ENCODE data around the gene POP7. TPM values are rescaled to one million over a fixed set of nuclear protein-coding genes. Genes with fewer than 3 reads are reported as not detected.

POP7 gene
- total and polyA plus RNA-seq, 2 donors (not counting 1 experiment from before 2014, with no cell fraction given), result 14.4 to 15.2 TPM

GRCh38 chr7:100752994-100753393 lies 47.1 kb downstream of the POP7 start:
- Histone ChIP-seq H3K27me3 (replicated peaks in 1 of 4; ENCODE audit: control extremely low read depth in 1 of 4, control insufficient read depth in 3 of 4, insufficient read depth in 4 of 4, low read length in 3 of 4) (peaks cover 0 to 17% (median 3%) of the 10 kb centered on the region in 4 experiments), H3K9me3 (ENCODE audit: control extremely low read depth in 1 of 3, control insufficient read depth in 2 of 3, insufficient read depth in 1 of 3, low read length in 2 of 3) (peaks cover 0 to 3% (median 0%) of the 10 kb centered on the region in 3 donors), H3K36me3 (replicated peaks in 1 of 2; ENCODE audit: control extremely low read depth in 1 of 2, control insufficient read depth in 1 of 2, extremely low read depth in 1 of 2, insufficient read depth in 2 of 2, low read length in 1 of 2) (no peaks in the 10 kb centered on the region), H4K20me1 (ENCODE audit: control insufficient read depth, insufficient read depth, low read length, poor library complexity, severe bottlenecking) (no peaks in the 10 kb centered on the region), H3K4me2 (replicated peaks; ENCODE audit: low read depth, low read length, poor library complexity, severe bottlenecking) (no peak overlapping the region), H2AFZ (ENCODE audit: insufficient read depth, low read depth, low read length, poor library complexity, severe bottlenecking) (no peak overlapping the region), H3K9ac (ENCODE audit: low read length) (no peak overlapping the region), H3K27ac (ENCODE audit: low read length in 2 of 2) (no peak overlapping the region), H3K79me2 (ENCODE audit: control insufficient read depth, insufficient read depth, low read length) (no peaks in the 10 kb centered on the region), H3K4me1 (ENCODE audit: control insufficient read depth in 2 of 2, insufficient read depth in 2 of 2, low read length in 2 of 2) (no peaks in the 10 kb centered on the region), H3K4me3 (ENCODE audit: control extremely low read depth in 1 of 5, extremely low read depth in 1 of 5, insufficient read depth in 1 of 5, low read depth in 2 of 5, low read length in 4 of 5) (no peak overlapping the region)
- POLR2A ChIA-PET, result no interaction called here
- TF ChIP-seq EZH2 (IDR thresholded peaks at IDR 0.05; ENCODE audit: borderline replicate concordance, insufficient read depth, low read depth, low read length, poor library complexity, severe bottlenecking), result no peak
- TF ChIP-seq CTCF (IDR thresholded peaks at IDR 0.05), result no peak
- WGBS (ENCODE audit: insufficient coverage), result 85% methylated on average over 5 of the region's 5 CpGs
- Mint-ChIP-seq H3K27me3 (peaks cover 22% of the 10 kb centered on the region), H3K4me3 (no peak overlapping the region), H3K27ac (no peak overlapping the region), H3K4me1 (no peaks in the 10 kb centered on the region), H3K9me3 (ENCODE audit: insufficient read depth) (no peaks in the 10 kb centered on the region)
- intact Hi-C loops (cut with micrococcal nuclease), result no loop called here
- DNase-seq, result no peak
- CTCF ChIA-PET, result no interaction called here
- ATAC-seq (ENCODE audit: low read depth), result no peak

GRCh38 chr7:100753750-100754149 lies 47.8 kb downstream of the POP7 start:
- no peak overlapping the region for H3K27ac Mint-ChIP-seq
- H4K20me1 ChIP-seq (ENCODE audit: control insufficient read depth, insufficient read depth, low read length, poor library complexity, severe bottlenecking), result no peaks in the 10 kb centered on the region
- no peaks in the 10 kb centered on the region for H3K36me3 ChIP-seq (replicated peaks in 1 of 2; ENCODE audit: control extremely low read depth in 1 of 2, control insufficient read depth in 1 of 2, extremely low read depth in 1 of 2, insufficient read depth in 2 of 2, low read length in 1 of 2)
- H3K27ac ChIP-seq (ENCODE audit: low read length in 2 of 2), result no peak overlapping the region
- CTCF ChIA-PET, result interaction anchor here (0.6 kb wide), 1 partner anchor 81 kb away, joined by 3 read pairs; no protein-coding TSS in a partner anchor
- TF ChIP-seq EZH2 (IDR thresholded peaks at IDR 0.05; ENCODE audit: borderline replicate concordance, insufficient read depth, low read depth, low read length, poor library complexity, severe bottlenecking) (no peak), CTCF (IDR thresholded peaks at IDR 0.05) (no peak)
- no peak overlapping the region for H3K4me3 Mint-ChIP-seq
- POLR2A ChIA-PET, result no interaction called here
- peaks cover 19% of the 10 kb centered on the region for H3K27me3 Mint-ChIP-seq
- ATAC-seq (ENCODE audit: low read depth), result no peak
- H3K4me2 ChIP-seq (replicated peaks; ENCODE audit: low read depth, low read length, poor library complexity, severe bottlenecking), result no peak overlapping the region
- H3K27me3 ChIP-seq (replicated peaks in 1 of 4; ENCODE audit: control extremely low read depth in 1 of 4, control insufficient read depth in 3 of 4, insufficient read depth in 4 of 4, low read length in 3 of 4), result peaks cover 0 to 20% (median 3%) of the 10 kb centered on the region in 4 experiments
- no peaks in the 10 kb centered on the region for H3K9me3 Mint-ChIP-seq (ENCODE audit: insufficient read depth)
- H3K79me2 ChIP-seq (ENCODE audit: control insufficient read depth, insufficient read depth, low read length), result no peaks in the 10 kb centered on the region
- no peaks in the 10 kb centered on the region for H3K4me1 Mint-ChIP-seq
- no peaks in the 10 kb centered on the region for H3K4me1 ChIP-seq (ENCODE audit: control insufficient read depth in 2 of 2, insufficient read depth in 2 of 2, low read length in 2 of 2)
- no peak overlapping the region for H3K4me3 ChIP-seq (ENCODE audit: control extremely low read depth in 1 of 5, extremely low read depth in 1 of 5, insufficient read depth in 1 of 5, low read depth in 2 of 5, low read length in 4 of 5)
- H3K9ac ChIP-seq (ENCODE audit: low read length), result no peak overlapping the region
- intact Hi-C loops (cut with micrococcal nuclease), result no loop called here
- 100% methylated on average over 2 of the region's 3 CpGs for WGBS (ENCODE audit: insufficient coverage)
- DNase-seq, result no peak
- H2AFZ ChIP-seq (ENCODE audit: insufficient read depth, low read depth, low read length, poor library complexity, severe bottlenecking), result no peak overlapping the region
- peaks cover 0 to 3% (median 0%) of the 10 kb centered on the region in 3 donors for H3K9me3 ChIP-seq (ENCODE audit: control extremely low read depth in 1 of 3, control insufficient read depth in 2 of 3, insufficient read depth in 1 of 3, low read length in 2 of 3)

Other genes starting within 250 kb of the POP7 start
- gene SPACDR, start 241.9 kb upstream of the POP7 start, total RNA-seq, result 2.9 and 3.7 TPM in 2 replicates
- 2.1 and 2.9 TPM in 2 replicates for gene SPACDR, start 241.9 kb upstream of the POP7 start, polyA plus RNA-seq
- 92.8 and 95.0 TPM in 2 replicates for gene TSC22D4, start 226.9 kb upstream of the POP7 start, total RNA-seq
- 55.5 and 80.2 TPM in 2 replicates for gene TSC22D4, start 226.9 kb upstream of the POP7 start, polyA plus RNA-seq
- gene NYAP1, start 222.2 kb upstream of the POP7 start, total RNA-seq, result not detected in 2 replicates
- 0.06 TPM in 1 of 2 replicates, not detected in the other for gene NYAP1, start 222.2 kb upstream of the POP7 start, polyA plus RNA-seq
- gene AGFG2, start 166.9 kb upstream of the POP7 start, total RNA-seq, result 11.0 and 11.6 TPM in 2 replicates
- 5.6 and 11.0 TPM in 2 replicates for gene AGFG2, start 166.9 kb upstream of the POP7 start, polyA plus RNA-seq
- gene SAP25, start 132.2 kb upstream of the POP7 start, total RNA-seq, result 46.3 and 51.7 TPM in 2 replicates
- 63.5 and 71.9 TPM in 2 replicates for gene SAP25, start 132.2 kb upstream of the POP7 start, polyA plus RNA-seq
- gene LRCH4, start 120.0 kb upstream of the POP7 start, total RNA-seq, result 288 and 289 TPM in 2 replicates
- gene LRCH4, start 120.0 kb upstream of the POP7 start, polyA plus RNA-seq, result 289 and 294 TPM in 2 replicates
- 1.6 and 2.2 TPM in 2 replicates for gene FBXO24, start 119.8 kb upstream of the POP7 start, total RNA-seq
- gene FBXO24, start 119.8 kb upstream of the POP7 start, polyA plus RNA-seq, result 1.2 and 1.8 TPM in 2 replicates
- gene PCOLCE, start 103.8 kb upstream of the POP7 start, total RNA-seq, result 14.3 and 17.5 TPM in 2 replicates
- 4.9 and 5.3 TPM in 2 replicates for gene PCOLCE, start 103.8 kb upstream of the POP7 start, polyA plus RNA-seq
- 17.3 and 18.8 TPM in 2 replicates for gene MOSPD3, start 93.6 kb upstream of the POP7 start, total RNA-seq
- 16.7 and 19.2 TPM in 2 replicates for gene MOSPD3, start 93.6 kb upstream of the POP7 start, polyA plus RNA-seq
- gene TFR2, start 64.6 kb upstream of the POP7 start, total RNA-seq, result 8.3 and 10.0 TPM in 2 replicates
- 4.2 and 5.9 TPM in 2 replicates for gene TFR2, start 64.6 kb upstream of the POP7 start, polyA plus RNA-seq
- gene ACTL6B, start 49.7 kb upstream of the POP7 start, total RNA-seq, result not detected in 2 replicates
- not detected in 2 replicates for gene ACTL6B, start 49.7 kb upstream of the POP7 start, polyA plus RNA-seq
- gene GNB2, start 32.4 kb upstream of the POP7 start, total RNA-seq, result 127 TPM in 2 replicates
- gene GNB2, start 32.4 kb upstream of the POP7 start, polyA plus RNA-seq, result 211 and 221 TPM in 2 replicates
- 134 and 140 TPM in 2 replicates for gene GIGYF1, start 11.9 kb upstream of the POP7 start, total RNA-seq
- gene GIGYF1, start 11.9 kb upstream of the POP7 start, polyA plus RNA-seq, result 45.9 and 47.1 TPM in 2 replicates
- gene EPO, start 14.3 kb downstream of the POP7 start, total RNA-seq, result not detected in 2 replicates
- gene EPO, start 14.3 kb downstream of the POP7 start, polyA plus RNA-seq, result 0.10 TPM in 1 of 2 replicates, not detected in the other
- not detected in 2 replicates for gene ZAN, start 27.5 kb downstream of the POP7 start, total RNA-seq
- not detected in 2 replicates for gene ZAN, start 27.5 kb downstream of the POP7 start, polyA plus RNA-seq
- 3.3 and 3.9 TPM in 2 replicates for gene EPHB4, start 121.4 kb downstream of the POP7 start, total RNA-seq
- 12.0 and 15.2 TPM in 2 replicates for gene EPHB4, start 121.4 kb downstream of the POP7 start, polyA plus RNA-seq
- gene SLC12A9, start 146.6 kb downstream of the POP7 start, total RNA-seq, result 77.4 and 80.1 TPM in 2 replicates
- 71.9 and 80.0 TPM in 2 replicates for gene SLC12A9, start 146.6 kb downstream of the POP7 start, polyA plus RNA-seq
- gene TRIP6, start 161.3 kb downstream of the POP7 start, total RNA-seq, result 13.4 and 13.8 TPM in 2 replicates
- gene TRIP6, start 161.3 kb downstream of the POP7 start, polyA plus RNA-seq, result 6.7 and 6.8 TPM in 2 replicates
- 209 and 224 TPM in 2 replicates for gene SRRT, start 169.0 kb downstream of the POP7 start, total RNA-seq
- 198 TPM in 2 replicates for gene SRRT, start 169.0 kb downstream of the POP7 start, polyA plus RNA-seq
- gene UFSP1, start 183.6 kb downstream of the POP7 start, total RNA-seq, result 3.9 and 4.3 TPM in 2 replicates
- 1.2 and 3.6 TPM in 2 replicates for gene UFSP1, start 183.6 kb downstream of the POP7 start, polyA plus RNA-seq
- 0.15 and 0.24 TPM in 2 replicates for gene ACHE, start 189.8 kb downstream of the POP7 start, total RNA-seq
- 0.13 and 0.37 TPM in 2 replicates for gene ACHE, start 189.8 kb downstream of the POP7 start, polyA plus RNA-seq
- not detected in 2 replicates for gene MUC3A, start 243.4 kb downstream of the POP7 start, total RNA-seq
- not detected in 2 replicates for gene MUC3A, start 243.4 kb downstream of the POP7 start, polyA plus RNA-seq